GM21367 (cell line): Measurements from ENCODE around the gene ZC3H15.
"Not testable (repeated sequence)": the region's sequence is repeated elsewhere in the genome, so short reads cannot be mapped to it uniquely, and the experiment has no call there.

Experiments used
- ATAC-seq: cut with Tn5 transposase; IDR thresholded peaks from one replicate; pipeline ENCODE4 v1.9.1; 2021; ENCODE audit not compliant: unreplicated experiment

ZC3H15 gene

DNA sequence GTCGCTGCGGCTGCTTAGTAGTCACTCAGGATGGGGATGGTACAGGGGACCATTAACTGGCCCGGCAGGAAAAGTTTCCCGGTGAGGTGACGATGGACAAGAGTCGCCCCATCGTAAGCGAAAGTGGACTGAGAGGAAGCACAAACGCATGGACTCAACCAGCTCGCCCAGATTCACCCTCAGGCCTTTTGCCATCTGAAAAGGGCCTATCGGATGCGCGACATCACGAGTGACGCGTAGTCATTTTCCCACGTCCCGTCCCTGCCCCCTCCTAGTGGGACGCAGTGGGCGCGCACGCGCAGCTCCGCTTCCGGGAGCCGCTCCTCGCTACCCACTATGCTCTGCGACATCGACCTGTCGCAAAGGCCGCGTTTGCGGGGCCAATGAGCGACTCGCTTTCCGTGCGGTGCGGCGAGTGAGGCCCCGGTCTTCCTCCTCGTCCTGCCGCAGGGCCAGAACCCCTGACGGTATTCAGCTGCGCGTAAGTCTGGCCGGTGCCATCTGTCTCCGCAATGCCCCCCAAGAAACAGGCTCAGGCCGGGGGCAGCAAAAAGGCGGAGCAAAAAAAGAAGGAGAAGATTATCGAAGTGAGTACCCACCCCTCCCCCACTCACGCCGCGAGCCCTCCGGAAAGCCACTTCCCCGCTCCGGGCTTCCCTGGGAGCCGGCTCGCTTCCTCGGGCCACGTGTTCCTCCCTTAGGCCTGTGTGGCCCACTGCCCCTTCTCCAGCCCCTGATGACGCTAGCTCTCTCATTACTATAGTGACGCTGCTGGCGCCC, at the start of gene ZC3H15:
Gene ZC3H15, plus strand, starts transcription at position 390 of the 780 bp plus-strand sequence. Its CDS starts 123 bp downstream, at position 513.
- peak; percentile 79 for ATAC-seq

DNA sequence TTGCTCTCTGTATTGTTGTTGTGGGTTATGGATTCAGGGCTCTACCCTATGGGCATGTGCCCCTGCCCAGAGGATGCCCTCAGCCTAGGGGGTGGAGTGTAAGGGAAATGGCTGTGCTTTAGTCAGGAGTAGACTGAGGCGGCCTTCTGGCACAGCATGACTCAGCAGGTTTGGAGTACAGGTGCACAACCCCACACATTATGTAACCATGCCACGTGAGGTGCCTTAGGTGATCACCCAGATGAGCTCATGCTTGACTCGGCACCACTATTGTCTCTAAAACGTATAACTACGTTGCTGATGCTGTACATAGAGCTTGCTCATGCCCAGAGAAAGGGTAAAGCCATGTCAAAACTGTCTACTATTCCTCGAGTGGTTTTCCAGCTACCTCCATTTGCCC, 48.3 kb upstream of the ZC3H15 start:
- ATAC-seq: no peak

DNA sequence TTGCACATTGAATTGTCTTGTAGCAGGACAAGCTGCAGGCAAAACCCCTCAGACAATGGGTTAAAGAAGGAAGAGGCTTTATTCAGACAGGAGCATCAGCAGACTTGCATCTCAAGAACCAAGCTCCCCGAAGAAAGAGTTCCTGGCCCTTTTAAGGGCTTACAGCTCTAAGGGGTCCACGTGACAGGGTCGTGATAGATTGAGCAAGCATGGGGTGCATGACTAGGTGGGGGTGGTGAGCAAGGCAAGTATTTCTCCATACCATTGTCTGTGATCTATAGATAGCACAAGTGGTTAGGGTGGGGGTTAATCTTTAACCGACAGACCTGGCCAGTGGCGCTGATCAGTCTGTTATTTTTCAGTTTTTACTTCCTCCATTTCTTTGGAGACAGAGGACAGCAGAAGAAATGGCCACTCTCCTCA, 46.4 kb upstream of the ZC3H15 start:
- not testable (repeated sequence) for ATAC-seq

DNA sequence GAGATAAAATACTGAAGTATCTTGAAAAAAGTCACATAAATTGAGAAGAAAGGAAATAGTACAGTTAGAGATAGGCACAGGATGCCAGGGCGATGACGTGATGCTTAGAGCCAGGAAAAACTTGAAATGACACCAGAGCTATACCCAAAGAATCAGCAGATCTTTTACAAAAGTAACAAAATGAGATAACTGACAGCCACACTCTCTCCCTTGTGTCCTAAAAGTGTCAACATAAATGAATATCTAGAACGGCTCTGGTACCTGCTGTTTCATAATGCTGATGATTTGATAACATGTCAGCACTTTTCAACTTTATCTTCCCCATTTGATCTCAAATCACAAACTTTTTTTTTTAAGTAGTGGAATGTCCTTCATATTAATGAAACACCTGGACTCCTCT, 45.6 kb upstream of the ZC3H15 start:
- ATAC-seq: no peak

DNA sequence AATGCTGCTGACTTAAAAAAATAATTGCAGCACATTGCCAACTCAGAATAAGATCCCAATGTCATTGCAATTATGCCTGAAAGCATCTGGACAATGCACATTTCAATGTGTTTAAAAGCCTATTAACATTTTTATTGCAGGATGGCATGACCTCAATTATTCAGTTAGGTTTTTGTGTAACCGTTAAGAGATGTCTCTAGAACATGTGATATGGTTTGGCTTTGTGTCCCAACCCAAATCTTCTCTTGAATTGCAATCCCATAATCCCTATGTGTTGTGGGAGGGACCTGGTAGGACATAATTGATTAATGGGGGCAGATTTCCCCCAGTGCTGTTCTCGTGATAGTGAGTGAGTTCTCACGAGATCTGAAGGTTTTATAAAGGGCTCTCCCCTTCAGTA, 43.2 kb upstream of the ZC3H15 start:
- ATAC-seq: no peak

DNA sequence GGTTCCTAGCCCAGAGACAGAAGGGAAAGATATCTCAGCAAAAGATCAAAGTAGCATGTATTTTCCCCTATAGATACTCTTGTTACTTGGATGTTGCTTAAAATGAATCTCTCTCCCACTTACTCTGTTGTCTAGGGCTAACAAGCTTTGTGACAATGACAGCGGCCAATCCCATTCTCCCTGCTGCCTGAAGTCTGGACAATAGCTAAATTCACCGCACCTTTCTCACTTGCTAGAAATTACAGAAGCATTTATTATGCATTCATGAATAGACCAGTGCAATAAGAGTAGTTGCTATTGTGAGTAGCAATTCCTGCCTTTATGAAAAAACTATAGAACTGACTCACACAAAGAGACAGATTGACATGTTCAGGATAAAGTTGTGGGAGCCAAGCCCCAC, 42.2 kb upstream of the ZC3H15 start:
- ATAC-seq: no peak

DNA sequence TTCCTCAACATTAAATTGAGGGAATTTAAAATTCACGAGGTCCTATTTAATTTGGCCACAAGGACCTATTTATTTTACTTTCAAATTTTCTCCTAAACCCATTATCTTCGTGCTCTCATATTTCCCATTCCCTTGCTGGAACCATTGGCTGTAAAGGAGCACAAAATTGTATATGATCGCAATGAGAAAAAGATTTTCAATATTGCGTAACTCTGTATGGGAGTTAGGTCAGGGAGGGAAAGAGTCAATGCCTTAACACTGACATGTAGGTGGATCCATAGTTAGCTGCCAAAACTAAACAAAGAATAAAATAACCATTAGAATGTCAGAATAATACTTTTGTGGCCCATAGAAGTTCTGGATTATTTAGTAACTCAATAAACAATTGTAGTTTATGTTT, 40.6 kb upstream of the ZC3H15 start:
- ATAC-seq: no peak

DNA sequence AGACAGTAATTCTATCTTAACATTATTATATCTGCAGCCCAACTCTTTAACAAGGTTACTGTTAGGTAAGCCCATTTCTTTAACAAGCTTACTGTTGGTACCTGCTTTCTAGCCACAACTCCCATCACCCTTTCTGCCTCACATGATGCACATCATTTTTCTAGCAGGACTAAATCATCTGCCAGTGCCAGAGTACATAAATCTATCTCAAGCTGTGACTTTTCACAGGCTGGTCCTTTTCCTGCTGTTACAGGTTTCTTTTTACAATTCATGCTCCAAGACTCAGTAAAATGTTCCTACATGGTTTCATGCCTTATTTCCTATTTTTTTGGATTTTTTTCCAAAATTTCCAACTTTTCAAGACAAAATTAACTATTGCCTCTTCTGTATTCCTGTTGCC, 30.4 kb upstream of the ZC3H15 start:
- ATAC-seq: no peak

DNA sequence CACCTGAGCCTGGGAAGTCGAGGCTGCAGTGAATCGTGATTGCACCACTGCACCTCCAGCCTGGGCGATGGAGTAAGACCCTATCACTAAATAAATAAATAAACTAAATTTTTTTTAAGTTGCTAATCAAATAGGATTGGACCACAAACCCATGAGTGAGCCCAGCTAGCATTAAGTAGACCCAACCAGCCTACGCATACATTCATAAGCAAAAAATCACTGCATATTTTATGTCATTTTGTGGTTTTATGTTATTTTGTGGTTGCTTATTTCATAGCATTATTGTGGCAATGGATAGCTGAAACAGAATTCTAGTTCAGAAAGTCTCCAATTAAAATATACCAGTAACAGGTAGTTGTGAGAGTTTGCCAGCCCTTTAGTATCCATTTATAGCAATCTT, 29.1 kb upstream of the ZC3H15 start:
- ATAC-seq: no peak

DNA sequence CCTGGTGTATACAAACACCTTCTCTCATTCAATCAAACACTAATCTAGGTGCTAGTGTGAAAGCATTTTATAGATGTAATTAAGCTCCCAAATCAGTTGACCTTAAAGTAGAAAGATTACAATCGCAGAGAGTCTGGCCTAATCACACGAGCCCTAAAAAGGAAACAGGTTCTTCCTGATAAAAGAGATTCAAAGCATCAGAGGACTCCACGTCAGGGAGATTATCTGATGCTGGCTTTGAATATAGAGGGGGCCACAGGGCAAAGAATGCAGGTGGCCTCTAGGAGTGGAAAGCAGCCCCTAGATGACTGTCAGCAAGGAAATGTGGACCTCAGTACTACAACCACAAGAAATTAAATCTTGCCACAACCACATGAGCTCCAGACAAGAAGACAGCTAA, 28.2 kb upstream of the ZC3H15 start:
- ATAC-seq: no peak

DNA sequence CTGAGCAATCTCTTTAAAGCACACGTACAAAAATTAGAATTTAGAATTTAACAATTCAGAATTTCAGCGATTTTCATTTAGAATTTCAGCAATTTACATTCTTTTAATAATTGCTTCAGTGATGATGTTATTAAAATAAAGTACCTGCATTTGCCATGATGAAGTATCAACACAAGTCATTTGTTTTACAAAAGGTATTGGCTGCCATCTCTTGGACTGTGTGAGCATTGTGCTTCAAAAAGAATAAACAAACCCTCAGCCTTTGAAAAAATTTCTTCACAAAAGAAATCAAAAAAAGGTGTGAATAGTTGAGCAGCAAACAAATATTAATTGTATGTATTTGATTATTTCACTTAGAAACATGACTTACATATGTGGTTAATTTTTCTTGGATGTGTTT, 27.1 kb upstream of the ZC3H15 start:
- no peak for ATAC-seq

DNA sequence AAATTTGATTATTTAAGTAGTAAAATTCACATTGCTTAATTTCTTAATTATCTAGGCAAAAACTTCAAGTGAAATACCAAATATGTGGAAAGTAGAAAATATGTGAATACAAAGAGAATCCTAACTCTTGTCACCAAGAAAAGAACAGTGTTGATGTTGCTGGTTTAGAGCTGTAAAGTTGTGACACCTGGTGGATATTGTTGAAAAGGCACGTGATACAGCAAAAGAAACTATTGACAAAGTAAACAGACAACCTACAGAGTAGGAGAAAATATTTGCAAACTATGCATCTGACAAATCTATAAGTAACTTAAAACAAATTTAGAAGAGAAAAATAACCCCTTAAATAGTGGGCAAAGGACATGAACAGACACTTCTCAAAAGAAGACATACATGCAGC, 25.6 kb upstream of the ZC3H15 start:
- ATAC-seq: peak; percentile 79

DNA sequence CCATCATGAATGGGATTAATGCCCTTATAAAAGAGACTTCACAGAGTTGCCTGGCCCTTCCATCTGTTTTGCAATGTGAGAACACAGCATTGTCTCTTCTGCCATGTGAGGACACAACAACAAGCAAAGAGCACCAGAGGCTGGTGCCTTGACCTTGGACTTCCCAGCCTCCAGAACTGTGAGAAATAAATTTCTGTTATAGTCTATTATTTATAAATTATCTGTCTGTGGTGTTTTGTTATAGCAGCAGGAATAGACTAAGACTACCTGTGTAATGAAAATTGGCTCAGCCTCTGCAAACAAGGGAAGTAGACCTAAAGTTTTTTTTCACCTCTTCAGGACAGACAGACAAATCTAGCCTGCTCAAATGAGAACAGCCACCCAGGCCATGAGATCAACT, 19.3 kb upstream of the ZC3H15 start:
- ATAC-seq: no peak

DNA sequence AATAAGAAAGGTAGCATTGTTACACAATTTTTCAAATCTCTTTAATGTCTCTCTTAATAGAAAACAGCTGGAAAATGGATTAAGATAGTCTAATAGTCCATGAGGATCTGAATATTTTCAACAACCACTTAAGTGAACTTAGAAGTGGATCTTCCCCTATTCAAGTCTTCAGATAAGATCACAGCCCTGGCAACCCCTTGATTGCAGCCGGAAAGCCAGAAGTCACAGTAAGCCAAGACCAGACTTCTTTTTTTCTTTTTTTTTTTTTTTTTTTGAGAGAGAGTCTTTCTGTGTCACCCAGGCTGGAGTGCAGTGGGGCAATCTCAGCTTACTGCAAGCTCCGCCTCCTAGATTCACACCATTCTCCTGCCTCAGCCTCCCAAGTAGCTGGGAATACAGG, 18.6 kb upstream of the ZC3H15 start:
- ATAC-seq: no peak

DNA sequence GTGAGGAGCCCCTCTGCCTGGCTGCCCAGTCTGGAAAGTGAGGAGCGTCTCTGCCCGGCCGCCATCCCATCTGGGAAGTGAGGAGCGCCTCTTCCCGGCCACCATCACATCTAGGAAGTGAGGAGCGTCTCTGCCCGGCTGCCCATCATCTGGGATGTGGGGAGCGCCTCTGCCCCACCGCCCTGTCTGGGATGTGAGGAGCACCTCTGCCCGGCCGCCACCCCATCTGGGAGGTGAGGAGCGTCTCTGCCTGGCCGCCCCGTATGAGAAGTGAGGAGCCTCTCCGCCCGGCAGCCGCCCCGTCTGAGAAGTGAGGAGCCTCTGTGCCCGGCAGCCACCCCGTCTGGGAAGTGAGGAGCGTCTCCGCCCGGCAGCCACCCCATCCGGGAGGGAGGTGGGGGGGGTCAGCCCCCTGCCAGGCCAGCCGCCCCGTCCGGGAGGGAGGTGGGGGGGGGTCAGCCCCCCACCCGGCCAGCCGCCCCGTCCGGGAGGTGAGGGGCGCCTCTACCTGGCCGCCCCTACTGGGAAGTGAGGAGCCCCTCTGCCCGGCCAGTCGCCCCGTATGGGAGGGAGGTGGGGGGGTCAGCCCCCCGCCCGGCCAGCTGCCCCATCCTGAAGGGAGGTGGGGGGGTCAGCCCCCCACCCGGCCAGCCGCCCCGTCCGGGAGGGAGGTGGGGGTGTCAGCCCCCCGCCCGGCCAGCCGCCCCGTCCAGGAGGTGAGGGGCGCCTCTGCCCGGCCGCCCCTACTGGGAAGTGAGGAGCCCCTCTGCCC, 13.2 kb upstream of the ZC3H15 start:
- ATAC-seq: not testable (repeated sequence)

DNA sequence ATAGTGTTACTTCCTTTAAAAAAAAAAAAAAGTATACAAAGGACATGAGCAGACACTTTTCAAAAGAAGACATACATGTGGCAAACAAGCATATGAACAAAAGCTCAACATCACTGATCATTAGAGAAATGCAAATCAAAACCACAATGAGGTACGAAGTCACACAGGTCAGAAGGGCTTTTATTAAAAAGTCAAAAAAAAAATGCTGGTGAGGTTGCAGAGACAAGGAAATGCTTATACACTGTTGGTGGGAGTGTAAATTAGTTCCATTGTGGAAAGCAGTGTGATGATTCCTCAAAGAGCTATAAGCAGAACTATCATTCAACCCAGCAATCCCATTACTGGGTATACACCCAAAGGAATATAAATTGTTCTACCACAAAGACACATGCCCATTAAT, 11.8 kb upstream of the ZC3H15 start:
- not testable (repeated sequence) for ATAC-seq

DNA sequence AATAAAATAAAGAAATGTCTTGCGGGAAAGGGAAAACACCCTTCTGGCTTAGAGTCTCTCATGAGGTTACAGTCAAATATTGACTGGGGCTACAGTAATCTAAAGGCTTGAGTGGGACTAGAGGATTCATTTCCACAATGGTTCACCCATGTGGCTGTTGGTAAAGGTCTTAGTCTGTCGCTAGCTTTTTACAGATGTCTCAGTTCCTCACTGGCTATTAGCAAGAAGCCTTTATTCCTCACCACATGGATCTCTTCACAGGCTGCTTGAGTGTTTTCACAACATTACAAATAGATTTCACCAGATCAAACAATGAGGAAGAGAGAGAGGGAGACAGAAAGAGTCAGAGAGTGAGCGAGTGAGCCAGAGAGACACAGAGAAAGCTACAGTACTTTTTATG, 8.3 kb upstream of the ZC3H15 start:
- ATAC-seq: no peak

DNA sequence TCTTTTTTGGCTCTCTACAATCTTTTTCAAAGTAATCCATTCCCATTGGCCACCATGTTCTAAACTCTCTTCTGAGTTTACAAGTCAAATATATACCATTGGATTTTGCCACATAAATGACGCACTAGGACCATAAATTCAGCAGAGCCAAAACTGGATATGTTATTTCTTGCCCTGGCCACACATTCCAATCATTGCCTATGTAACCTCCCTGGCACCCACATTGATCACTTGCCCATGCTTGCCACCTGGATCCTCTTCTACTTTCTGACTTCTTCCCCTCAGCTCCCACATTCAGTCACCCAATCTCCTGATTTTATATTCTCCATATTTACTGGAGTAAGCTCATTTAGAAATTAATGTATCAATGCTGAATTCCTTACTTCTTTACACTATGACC, 5.1 kb upstream of the ZC3H15 start:
- no peak for ATAC-seq

DNA sequence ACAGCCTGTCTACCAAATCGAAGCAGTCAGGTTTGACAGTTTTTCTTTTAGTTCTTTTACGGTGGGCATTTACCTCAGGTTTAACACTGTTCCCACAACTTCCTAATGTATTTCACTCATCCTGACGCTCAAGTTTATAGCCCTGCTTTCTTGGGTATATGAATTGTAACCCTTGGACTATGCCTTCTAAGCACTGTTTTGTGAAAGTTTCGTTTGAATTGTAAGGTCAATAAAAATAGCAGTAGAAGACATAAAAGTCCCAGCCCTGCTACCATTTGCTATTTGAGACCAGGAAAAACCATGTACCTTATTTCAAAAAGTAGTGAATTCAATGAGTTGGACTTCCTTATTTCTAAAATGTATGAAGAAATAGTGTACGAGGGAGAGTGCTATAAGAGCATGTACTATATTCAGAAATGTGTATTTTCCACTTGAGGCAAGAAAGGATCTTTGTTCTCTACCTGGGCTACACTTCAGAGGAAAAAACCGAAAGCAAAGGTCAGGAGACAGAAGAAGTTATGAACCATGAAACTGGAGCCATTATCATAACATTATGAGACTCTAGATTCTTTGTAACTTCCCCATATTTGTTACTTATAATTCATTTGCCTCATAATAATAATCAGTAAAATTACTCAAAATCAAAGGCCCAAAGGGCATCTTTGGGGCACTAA, 1.9 kb upstream of the ZC3H15 start:
- ATAC-seq: no peak

DNA sequence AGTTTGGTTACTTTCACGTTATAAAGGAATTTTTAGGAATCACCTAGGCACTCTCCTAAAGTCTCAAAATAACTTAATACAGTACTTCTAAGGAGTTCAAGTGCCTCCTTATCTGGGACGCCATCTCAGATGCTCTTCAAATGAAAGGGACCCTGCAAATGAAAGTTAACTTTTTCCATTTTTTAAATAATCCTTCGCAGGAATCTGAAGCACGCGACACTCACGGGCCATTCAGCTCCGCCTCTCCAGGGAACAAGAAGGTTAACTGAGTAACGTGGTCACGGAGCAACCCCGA, 537 bp upstream of the ZC3H15 start:
- ATAC-seq: no peak

DNA sequence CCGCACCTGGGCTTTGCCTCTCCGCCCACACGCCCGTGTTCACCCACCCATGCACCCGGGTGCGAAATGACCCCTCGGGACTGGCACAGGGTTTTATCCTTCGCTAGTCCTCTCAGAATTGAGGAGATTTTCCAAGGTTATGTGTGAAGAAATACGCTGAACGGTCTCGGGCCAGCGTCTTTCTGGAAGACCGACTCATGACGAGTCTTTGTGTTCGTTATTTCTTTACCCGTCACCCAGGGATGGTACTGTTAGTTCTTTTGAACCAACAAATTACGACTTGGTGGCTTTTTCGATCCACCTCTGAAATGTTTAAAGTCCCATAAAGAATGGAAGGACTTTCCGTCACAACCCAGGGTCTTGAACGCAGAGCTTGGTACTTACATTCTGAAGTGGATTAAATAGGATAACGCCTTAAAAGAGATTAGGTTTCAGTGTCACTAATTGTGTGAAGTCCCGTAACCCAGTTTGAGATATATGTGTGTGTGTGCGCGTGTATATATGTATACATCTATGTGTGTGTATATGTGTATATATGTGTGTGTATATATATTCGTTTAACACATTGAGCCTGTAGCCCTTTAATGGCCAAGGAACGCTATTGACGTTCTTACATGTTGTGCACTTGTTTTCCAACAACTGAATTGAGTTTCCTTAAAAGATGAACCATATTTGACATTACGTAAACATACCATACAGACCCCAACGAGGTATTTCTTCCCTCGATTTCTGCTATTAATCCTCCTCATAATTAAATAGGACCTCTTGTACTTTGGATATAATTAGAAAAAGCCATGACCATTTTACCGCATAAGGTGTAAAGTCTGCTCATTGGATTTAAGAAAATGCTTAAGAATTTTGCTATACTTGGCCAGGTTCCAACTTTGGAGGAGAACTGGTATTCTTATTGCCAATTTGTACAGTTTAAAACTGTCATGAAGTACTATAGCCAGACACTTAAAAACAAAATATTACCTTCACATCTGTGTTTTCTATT, 889 bp downstream of the ZC3H15 start:
- no peak for ATAC-seq
